Measurements from ENCODE around the gene EPS8L1. TPM values are rescaled to one million over a fixed set of nuclear protein-coding genes. Genes with fewer than 3 reads are reported as not detected.

EPS8L1 gene
- total RNA-seq, 2 donors from 2014 or later, result 22.1 to 23.3 TPM

- no peak overlapping the region for H3K4me3 ChIP-seq
- H3K27me3 ChIP-seq, result no peaks in the 10 kb centered on the region
- intact Hi-C loops (cut with DNase I), result no loop called here
Measured at GRCh38 chr19:55069865-55070197, 5.8 kb upstream of the EPS8L1 start.

GRCh38 chr19:55070466-55071128, 5.1 kb upstream of the EPS8L1 start:
- peaks cover 18% of the 10 kb centered on the region for H3K4me1 ChIP-seq
- no peak for DNase-seq
- H3K27ac ChIP-seq, result no peak overlapping the region
- no peaks in the 10 kb centered on the region for H3K27me3 ChIP-seq
- ATAC-seq, result no peak
- H3K36me3 ChIP-seq (replicated peaks in 1 of 2; ENCODE audit: insufficient read depth in 1 of 2, low read depth in 2 of 2), result no peaks in the 10 kb centered on the region
- WGBS, 2 donors, result 62 to 74% methylated on average over 9 to 10 of the region's 10 CpGs
- H3K9me3 ChIP-seq, result no peaks in the 10 kb centered on the region
- intact Hi-C loops (cut with DNase I), result no loop called here
- H3K4me3 ChIP-seq, result no peak overlapping the region
- no peak for TF ChIP-seq CTCF (IDR thresholded peaks at IDR 0.05)
- no peak for TF ChIP-seq POLR2A (IDR thresholded peaks at IDR 0.05)

More at GRCh38 chr19:55069865-55070197, 5.8 kb upstream of the EPS8L1 start:
- Histone ChIP-seq H3K36me3 (replicated peaks in 1 of 2; ENCODE audit: insufficient read depth in 1 of 2, low read depth in 2 of 2) (no peaks in the 10 kb centered on the region), H3K27ac (peak overlapping the region in 3 of 4 donors; percentile 74 to 77 (median 76)), H3K4me1 (peaks cover 18% of the 10 kb centered on the region), H3K9me3 (no peaks in the 10 kb centered on the region)
- TF ChIP-seq CTCF (IDR thresholded peaks at IDR 0.05), result no peak
- TF ChIP-seq POLR2A (IDR thresholded peaks at IDR 0.05), result no peak
- ATAC-seq (no peak), DNase-seq (no peak)
- 82 to 91% methylated on average over 2 of the region's 2 CpGs for WGBS, 2 donors

GRCh38 chr19:55071129-55071502, 4.6 kb upstream of the EPS8L1 start:
- no peaks in the 10 kb centered on the region for H3K27me3 ChIP-seq
- peak in 3 of 4 donors; percentile 26 to 62 (median 51) for DNase-seq
- H3K27ac ChIP-seq, result no peak overlapping the region

GRCh38 chr19:55071913-55072312, 3.8 kb upstream of the EPS8L1 start:
- DNase-seq (no peak), ATAC-seq (no peak)
- Histone ChIP-seq H3K36me3 (replicated peaks in 1 of 2; ENCODE audit: insufficient read depth in 1 of 2, low read depth in 2 of 2) (no peaks in the 10 kb centered on the region), H3K4me1 (peaks cover 24% of the 10 kb centered on the region), H3K4me3 (no peak overlapping the region), H3K9me3 (no peaks in the 10 kb centered on the region), H3K27ac (no peak overlapping the region), H3K27me3 (no peaks in the 10 kb centered on the region)
- WGBS, 2 donors, result 57 to 60% methylated on average over 7 to 8 of the region's 8 CpGs
- TF ChIP-seq POLR2A (IDR thresholded peaks at IDR 0.05), result no peak
- no peak for TF ChIP-seq CTCF (IDR thresholded peaks at IDR 0.05)
- intact Hi-C loops (cut with DNase I), result no loop called here

More at GRCh38 chr19:55071129-55071502, 4.6 kb upstream of the EPS8L1 start:
- H3K9me3 ChIP-seq, result no peaks in the 10 kb centered on the region
- no peaks in the 10 kb centered on the region for H3K36me3 ChIP-seq (replicated peaks in 1 of 2; ENCODE audit: insufficient read depth in 1 of 2, low read depth in 2 of 2)
- no peak overlapping the region for H3K4me3 ChIP-seq
- WGBS, 2 donors, result 43 to 44% methylated on average over 8 of the region's 8 CpGs
- TF ChIP-seq CTCF (IDR thresholded peaks at IDR 0.05) (no peak), POLR2A (IDR thresholded peaks at IDR 0.05) (no peak)
- intact Hi-C loops (cut with DNase I), result no loop called here
- no peak for ATAC-seq
- H3K4me1 ChIP-seq, result peaks cover 18% of the 10 kb centered on the region

- intact Hi-C loops (cut with DNase I), result no loop called here
- Histone ChIP-seq H3K27me3 (peaks cover 0 to 5% of the 10 kb centered on the region in 2 donors), H3K36me3 (replicated peaks in 1 of 2; ENCODE audit: insufficient read depth in 1 of 2, low read depth in 2 of 2) (no peaks in the 10 kb centered on the region), H3K4me3 (no peak overlapping the region), H3K27ac (peak overlapping the region in 3 of 4 donors; percentile 69 to 74 (median 70)), H3K9me3 (no peaks in the 10 kb centered on the region), H3K4me1 (peaks cover 25% of the 10 kb centered on the region)
- ATAC-seq (no peak), DNase-seq (no peak)
- 52% methylated on average over 6 of the region's 12 CpGs; no CpG with 5 or more reads in 1 of the 2 donors for WGBS, 2 donors
- TF ChIP-seq POLR2A (IDR thresholded peaks at IDR 0.05) (no peak), CTCF (IDR thresholded peaks at IDR 0.05) (no peak)
Measured at GRCh38 chr19:55076321-55076720, 652 bp downstream of the EPS8L1 start.

Measured in body of pancreas (tissue), 4 donors.